ENCODE data around the gene CALHM5. TPM values are rescaled to one million over a fixed set of nuclear protein-coding genes. Genes with fewer than 3 reads are reported as not detected.

CALHM5 gene
- total RNA-seq: 1 to 10 TPM in 1 of 4 donors, under 1 TPM in 3; 0.59 to 1.3 (median 0.69) TPM

GRCh38 chr6:116511424-116512110 lies at the start of gene CALHM5:
TSS of gene CALHM5 (plus strand) at chr6:116511639. CDS start at chr6:116511697, 58 bp downstream.
- Histone ChIP-seq H3K9me3 (no peaks in the 10 kb centered on the region), H3K27ac (peak within 1 kb of the TSS; percentile 0 to 80 (median 69)), H3K4me1 (no peaks in the 10 kb centered on the region), H3K36me3 (no peaks in the 10 kb centered on the region), H3K27me3 (no peaks in the 10 kb centered on the region), H3K4me3 (replicated peaks in 1 of 3) (peak within 1 kb of the TSS in 1 of 3 donors; percentile 21)
- TF ChIP-seq POLR2A (IDR thresholded peaks at IDR 0.05) (peak in 1 of 2 donors; percentile 9), CTCF (IDR thresholded peaks at IDR 0.05) (peak in 4 of 6 experiments; percentile 17 to 37 (median 24))
- peak in 1 of 2 donors; percentile 5 for DNase-seq
- 55 to 57% methylated on average over 10 of the region's 10 CpGs for WGBS, 2 donors
- intact Hi-C loops (cut with DNase I): no loop called here

GRCh38 chr6:116461932-116462885 lies 49.2 kb upstream of the CALHM5 start:
- no peak overlapping the region for H3K27ac ChIP-seq
- H3K4me1 ChIP-seq: peaks cover 0 to 4% of the 10 kb centered on the region in 2 donors
- DNase-seq: peak; percentile 49 to 58
- H3K36me3 ChIP-seq: no peaks in the 10 kb centered on the region
- TF ChIP-seq CTCF (IDR thresholded peaks at IDR 0.05) (no peak), POLR2A (IDR thresholded peaks at IDR 0.05) (no peak)
- no peaks in the 10 kb centered on the region for H3K9me3 ChIP-seq
- intact Hi-C loops (cut with DNase I): no loop called here
- H3K27me3 ChIP-seq: no peaks in the 10 kb centered on the region
- H3K4me3 ChIP-seq (replicated peaks in 1 of 3): peak overlapping the region in 2 of 3 donors; percentile 5 to 28
- WGBS, 2 donors: 17% methylated on average over 46 to 49 of the region's 84 CpGs

- Histone ChIP-seq H3K9me3 (no peaks in the 10 kb centered on the region), H3K36me3 (no peaks in the 10 kb centered on the region), H3K4me1 (peaks cover 0 to 4% of the 10 kb centered on the region in 2 donors), H3K27ac (no peak overlapping the region), H3K4me3 (replicated peaks in 1 of 3) (no peak overlapping the region), H3K27me3 (no peaks in the 10 kb centered on the region)
- 89 to 96% methylated on average over 4 of the region's 4 CpGs for WGBS, 2 donors
- DNase-seq: no peak
- TF ChIP-seq CTCF (IDR thresholded peaks at IDR 0.05): no peak
- TF ChIP-seq POLR2A (IDR thresholded peaks at IDR 0.05): no peak
- intact Hi-C loops (cut with DNase I): no loop called here
These were observed 48.1 kb upstream of the CALHM5 start for GRCh38 chr6:116463301-116463700.

GRCh38 chr6:116465246-116465645 lies 46.2 kb upstream of the CALHM5 start:
- WGBS, 2 donors: 68 to 80% methylated on average over 5 of the region's 5 CpGs
- TF ChIP-seq CTCF (IDR thresholded peaks at IDR 0.05) (no peak), POLR2A (IDR thresholded peaks at IDR 0.05) (no peak)
- H3K36me3 ChIP-seq: no peaks in the 10 kb centered on the region
- DNase-seq: no peak
- H3K4me3 ChIP-seq (replicated peaks in 1 of 3): no peak overlapping the region
- peaks cover 0 to 4% of the 10 kb centered on the region in 2 donors for H3K4me1 ChIP-seq
- H3K9me3 ChIP-seq: no peaks in the 10 kb centered on the region
- no peak overlapping the region for H3K27ac ChIP-seq
- intact Hi-C loops (cut with DNase I): no loop called here
- no peaks in the 10 kb centered on the region for H3K27me3 ChIP-seq

All from thyroid gland (tissue), 4 donors.